Mesenchymal stem cell (in vitro differentiated cells and primary cell): ENCODE measurements around the gene PNPLA1.

Source experiments
- DNase-seq: peaks from one replicate; pipeline ENCODE4 v3.0.0-alpha.2; 2013
- H2AFZ ChIP-seq: one replicate; pipeline ENCODE4 v1.6.1; 2013; ENCODE audit warnings: low read depth, mild to moderate bottlenecking, control low read depth, inconsistent platforms, low read length, moderate library complexity
- H2AK5ac ChIP-seq: 2 replicates; pipeline ENCODE4 v1.6.1; 2013; ENCODE audit warnings: low read length, moderate library complexity, mild to moderate bottlenecking, inconsistent platforms; ENCODE audit not compliant: severe bottlenecking
- H2BK120ac ChIP-seq: one replicate; pipeline ENCODE4 v1.6.1; 2013; ENCODE audit warnings: low read depth, mild to moderate bottlenecking, inconsistent platforms, low read length, moderate library complexity
- H2BK12ac ChIP-seq, 2 experiments: one replicate each; pipeline ENCODE4 v1.6.1; 2013; ENCODE audit warnings: inconsistent platforms in 2 of 2, low read length in 2 of 2, mild to moderate bottlenecking in 2 of 2, moderate library complexity in 2 of 2, control low read depth in 1 of 2
- H2BK15ac ChIP-seq: one replicate; pipeline ENCODE4 v1.6.1; 2013; ENCODE audit warnings: mild to moderate bottlenecking, low read depth, inconsistent platforms; ENCODE audit not compliant: poor library complexity, severe bottlenecking
- H2BK5ac ChIP-seq: 2 replicates; pipeline ENCODE4 v1.6.1; 2013; ENCODE audit warnings: low read depth, mild to moderate bottlenecking, low read length, control low read depth, inconsistent platforms; ENCODE audit not compliant: poor library complexity, severe bottlenecking
- H3K14ac ChIP-seq, 2 experiments: one replicate each; pipeline ENCODE4 v1.6.1; 2013; ENCODE audit warnings: inconsistent platforms in 2 of 2, low read length in 2 of 2, control low read depth in 1 of 2, mild to moderate bottlenecking in 1 of 2, moderate library complexity in 1 of 2
- H3K18ac ChIP-seq, 2 experiments: one replicate each; pipeline ENCODE4 v1.6.1; 2013; ENCODE audit warnings: inconsistent platforms in 2 of 2, low read length in 2 of 2, control low read depth in 1 of 2, low read depth in 1 of 2, mild to moderate bottlenecking in 1 of 2
- H3K23ac ChIP-seq, 2 experiments: one replicate each; pipeline ENCODE4 v1.6.1; 2013; ENCODE audit warnings: inconsistent platforms in 2 of 2, low read length in 2 of 2, mild to moderate bottlenecking in 2 of 2, moderate library complexity in 2 of 2, control low read depth in 1 of 2
- H3K27ac ChIP-seq: 2 replicates; pipeline ENCODE4 v1.5.1; 2013; ENCODE audit warnings: mild to moderate bottlenecking, moderate library complexity, low read length, control low read depth, inconsistent platforms; ENCODE audit not compliant: poor library complexity, severe bottlenecking
- H3K27me3 ChIP-seq, 2 experiments: 2 replicates each; pipeline versions ENCODE4 v1.6.1 to v1.7.0; 2013; ENCODE audit warnings: low read length in 2 of 2, mild to moderate bottlenecking in 2 of 2, moderate library complexity in 2 of 2, control low read depth in 1 of 2, inconsistent platforms in 1 of 2; ENCODE audit not compliant: control insufficient read depth in 1 of 2, insufficient read depth in 1 of 2
- H3K36me3 ChIP-seq, 2 experiments: 2 replicates each; pipeline versions ENCODE4 v1.6.1 to v1.7.0; 2013; ENCODE audit warnings: low read length in 2 of 2, control low read depth in 1 of 2, inconsistent platforms in 1 of 2, low read depth in 1 of 2, mild to moderate bottlenecking in 1 of 2; ENCODE audit not compliant: insufficient read depth in 2 of 2, control insufficient read depth in 1 of 2
- H3K4ac ChIP-seq, 2 experiments: one replicate each; pipeline ENCODE4 v1.6.1; 2013; ENCODE audit warnings: inconsistent platforms in 2 of 2, low read length in 2 of 2, mild to moderate bottlenecking in 2 of 2, moderate library complexity in 2 of 2, control low read depth in 1 of 2, low read depth in 1 of 2
- H3K4me1 ChIP-seq: 2 replicates; pipeline ENCODE4 v1.6.1; 2013; ENCODE audit warnings: low read depth, low read length, control low read depth; ENCODE audit not compliant: control insufficient read depth, insufficient read depth
- H3K4me2 ChIP-seq: 2 replicates; pipeline ENCODE4 v1.6.1; 2013; ENCODE audit warnings: low read length, mild to moderate bottlenecking, inconsistent platforms; ENCODE audit not compliant: poor library complexity, severe bottlenecking
- H3K4me3 ChIP-seq, 2 experiments: 2 replicates each; pipeline versions ENCODE4 v1.5.1 to v1.7.0; 2013; ENCODE audit warnings: low read length in 2 of 2, mild to moderate bottlenecking in 2 of 2, control low read depth in 1 of 2, low read depth in 1 of 2; ENCODE audit not compliant: insufficient read depth in 1 of 2
- H3K79me1 ChIP-seq: replicated peaks from 2 replicates; pipeline ENCODE4 v1.6.1; 2013; ENCODE audit warnings: mild to moderate bottlenecking, control low read depth, low read length, inconsistent platforms; ENCODE audit not compliant: poor library complexity, severe bottlenecking
- H3K9ac ChIP-seq: 2 replicates; pipeline ENCODE4 v1.7.0; 2013; ENCODE audit warnings: mild to moderate bottlenecking, low read length, moderate library complexity
- H3K9me3 ChIP-seq: 2 replicates; pipeline ENCODE4 v1.7.0; 2013; ENCODE audit warnings: mild to moderate bottlenecking, low read length; ENCODE audit not compliant: control insufficient read depth
- H4K8ac ChIP-seq: one replicate; pipeline ENCODE4 v1.6.1; 2013; ENCODE audit warnings: inconsistent platforms, mild to moderate bottlenecking, low read length, moderate library complexity
- H4K91ac ChIP-seq: one replicate; pipeline ENCODE4 v1.6.1; 2013; ENCODE audit warnings: mild to moderate bottlenecking, low read length, inconsistent platforms
- WGBS: methylation state at CpG from one replicate; pipeline ENCODE4 v1.1.7; 2013; ENCODE audit warnings: mixed read lengths; 5-methylcytosine and 5-hydroxymethylcytosine counted together

Gene PNPLA1

GRCh38 chr6:36235862-36236261 lies 34.0 kb upstream of the PNPLA1 start:
- Histone ChIP-seq H3K36me3 (peaks cover 30 to 31% of the 10 kb centered on the region in 2 experiments), H2BK12ac (no peak overlapping the region), H2BK5ac (no peak overlapping the region), H3K23ac (no peak overlapping the region), H2AFZ (no peak overlapping the region), H2BK120ac (no peak overlapping the region), H4K8ac (no peak overlapping the region), H3K4me2 (no peak overlapping the region), H2BK15ac (no peak overlapping the region), H3K9me3 (no peaks in the 10 kb centered on the region), H3K4me1 (no peaks in the 10 kb centered on the region), H3K79me1 (no peaks in the 10 kb centered on the region), H2AK5ac (no peak overlapping the region), H3K9ac (no peak overlapping the region), H3K27ac (no peak overlapping the region), H4K91ac (no peak overlapping the region), H3K4me3 (no peak overlapping the region), H3K18ac (no peak overlapping the region), H3K27me3 (no peaks in the 10 kb centered on the region), H3K14ac (no peak overlapping the region), H3K4ac (no peak overlapping the region)
- 97% methylated on average over 17 of the region's 17 CpGs for WGBS
- no peak for DNase-seq

GRCh38 chr6:36239774-36240173 lies 30.1 kb upstream of the PNPLA1 start:
- no peak overlapping the region for H2BK5ac ChIP-seq
- no peak overlapping the region for H2AK5ac ChIP-seq
- H3K9me3 ChIP-seq, result no peaks in the 10 kb centered on the region
- no peak overlapping the region for H3K4ac ChIP-seq
- no peak for DNase-seq
- H4K91ac ChIP-seq, result no peak overlapping the region
- H3K79me1 ChIP-seq, result no peaks in the 10 kb centered on the region
- peaks cover 0 to 6% of the 10 kb centered on the region in 2 experiments for H3K27me3 ChIP-seq
- no peak overlapping the region for H3K18ac ChIP-seq
- no peaks in the 10 kb centered on the region for H3K4me1 ChIP-seq
- H3K4me2 ChIP-seq, result no peak overlapping the region
- H2BK12ac ChIP-seq, result no peak overlapping the region
- H2AFZ ChIP-seq, result no peak overlapping the region
- H3K36me3 ChIP-seq, result peaks cover 0 to 12% of the 10 kb centered on the region in 2 experiments
- 91% methylated on average over 5 of the region's 5 CpGs for WGBS
- no peak overlapping the region for H3K14ac ChIP-seq
- no peak overlapping the region for H3K23ac ChIP-seq
- H2BK15ac ChIP-seq, result no peak overlapping the region
- no peak overlapping the region for H2BK120ac ChIP-seq
- no peak overlapping the region for H4K8ac ChIP-seq
- H3K27ac ChIP-seq, result no peak overlapping the region
- no peak overlapping the region for H3K4me3 ChIP-seq
- H3K9ac ChIP-seq, result no peak overlapping the region

GRCh38 chr6:36241728-36242127 lies 28.1 kb upstream of the PNPLA1 start:
- Histone ChIP-seq H4K8ac (no peak overlapping the region), H2BK5ac (no peak overlapping the region), H2AK5ac (no peak overlapping the region), H3K14ac (no peak overlapping the region), H3K27me3 (peaks cover 0 to 6% of the 10 kb centered on the region in 2 experiments), H2BK15ac (no peak overlapping the region), H3K9ac (no peak overlapping the region), H3K4me3 (peak overlapping the region in 1 of 2 experiments; percentile 53), H2BK120ac (no peak overlapping the region), H3K79me1 (no peaks in the 10 kb centered on the region), H3K36me3 (no peaks in the 10 kb centered on the region), H3K23ac (no peak overlapping the region), H3K18ac (no peak overlapping the region), H3K4me1 (no peaks in the 10 kb centered on the region), H2AFZ (no peak overlapping the region), H3K4me2 (no peak overlapping the region), H3K4ac (no peak overlapping the region), H3K9me3 (no peaks in the 10 kb centered on the region), H4K91ac (no peak overlapping the region), H3K27ac (no peak overlapping the region), H2BK12ac (no peak overlapping the region)
- DNase-seq, result no peak
- WGBS, result 86% methylated on average over 10 of the region's 10 CpGs

GRCh38 chr6:36242161-36242560 lies 27.7 kb upstream of the PNPLA1 start:
- Histone ChIP-seq H2BK120ac (no peak overlapping the region), H3K23ac (no peak overlapping the region), H2BK5ac (no peak overlapping the region), H3K9me3 (no peaks in the 10 kb centered on the region), H3K18ac (no peak overlapping the region), H3K4me2 (no peak overlapping the region), H3K9ac (no peak overlapping the region), H2BK15ac (no peak overlapping the region), H3K4me1 (no peaks in the 10 kb centered on the region), H3K4ac (no peak overlapping the region), H3K27ac (no peak overlapping the region), H3K14ac (no peak overlapping the region), H3K36me3 (no peaks in the 10 kb centered on the region), H2BK12ac (no peak overlapping the region), H3K27me3 (peaks cover 0 to 6% of the 10 kb centered on the region in 2 experiments), H3K79me1 (no peaks in the 10 kb centered on the region), H3K4me3 (peak overlapping the region in 1 of 2 experiments; percentile 53), H2AFZ (no peak overlapping the region), H4K91ac (no peak overlapping the region), H2AK5ac (no peak overlapping the region), H4K8ac (no peak overlapping the region)
- DNase-seq, result no peak
- WGBS, result 96% methylated on average over 5 of the region's 5 CpGs
